GM19324 (cell line): Measurements from ENCODE around the gene GYG2.
"Not testable (repeated sequence)": the region's sequence is repeated elsewhere in the genome, so short reads cannot be mapped to it uniquely, and the experiment has no call there.

Experiments
- ATAC-seq: cut with Tn5 transposase; IDR thresholded peaks from one replicate; pipeline ENCODE4 v1.9.1; 2021; ENCODE audit warnings: mild to moderate bottlenecking, moderate library complexity; ENCODE audit not compliant: unreplicated experiment, low FRiP score

Gene GYG2

GRCh38 chrX:2863646-2864045 is 34.9 kb downstream of the GYG2 start:
- ATAC-seq: no peak

- ATAC-seq: no peak
These were observed 38.5 kb downstream of the GYG2 start for GRCh38 chrX:2867206-2867605.

GRCh38 chrX:2870650-2871049 is 41.9 kb downstream of the GYG2 start:
- ATAC-seq: no peak

GRCh38 chrX:2871831-2872230 is 43.1 kb downstream of the GYG2 start:
- no peak for ATAC-seq

- no peak for ATAC-seq
These were observed 44.0 kb downstream of the GYG2 start for GRCh38 chrX:2872671-2873277.

GRCh38 chrX:2874222-2875135 is 45.7 kb downstream of the GYG2 start:
- ATAC-seq: no peak

- no peak for ATAC-seq
These were observed 46.4 kb downstream of the GYG2 start for GRCh38 chrX:2875136-2875481.

GRCh38 chrX:2875798-2876399 is 47.2 kb downstream of the GYG2 start:
- no peak for ATAC-seq

- ATAC-seq: no peak
These were observed 49.8 kb downstream of the GYG2 start for GRCh38 chrX:2878563-2878962.

GRCh38 chrX:2879670-2880069 is 50.9 kb downstream of the GYG2 start:
- no peak for ATAC-seq

- no peak for ATAC-seq
These were observed 55.0 kb downstream of the GYG2 start for GRCh38 chrX:2883770-2884169.

GRCh38 chrX:2888309-2888708 is 59.6 kb downstream of the GYG2 start:
- no peak for ATAC-seq

GRCh38 chrX:2889045-2889605 is 60.4 kb downstream of the GYG2 start:
- no peak for ATAC-seq

GRCh38 chrX:2889706-2890490 is 61.2 kb downstream of the GYG2 start:
- ATAC-seq: not testable (repeated sequence)

- ATAC-seq: not testable (repeated sequence)
These were observed 62.1 kb downstream of the GYG2 start for GRCh38 chrX:2890536-2891460.

GRCh38 chrX:2892816-2893215 is 64.1 kb downstream of the GYG2 start:
- no peak for ATAC-seq

GRCh38 chrX:2894885-2895292 is 66.2 kb downstream of the GYG2 start:
- no peak for ATAC-seq

- no peak for ATAC-seq
These were observed 68.6 kb downstream of the GYG2 start for GRCh38 chrX:2897311-2897689.
